Esophagus (tissue), 2 donors: ENCODE measurements around the gene DIPK1A. TPM values are rescaled to one million over a fixed set of nuclear protein-coding genes. Genes with fewer than 3 reads are reported as not detected.

ENCODE experiments used
- H3K27ac ChIP-seq, 2 donors: one replicate each; pipeline ENCODE4 v1.5.1; 2013; ENCODE audit warnings: low read depth in 2 of 2, mild to moderate bottlenecking in 2 of 2, inconsistent platforms in 1 of 2, low read length in 1 of 2, moderate library complexity in 1 of 2
- H3K27me3 ChIP-seq, 2 donors: one replicate each; pipeline ENCODE4 v1.6.1; 2013; ENCODE audit warnings: low read length in 2 of 2, control low read depth in 1 of 2, mild to moderate bottlenecking in 1 of 2; ENCODE audit not compliant: insufficient read depth in 2 of 2, control insufficient read depth in 1 of 2
- H3K36me3 ChIP-seq, 2 donors: one replicate each; pipeline ENCODE4 v1.6.1; 2013; ENCODE audit warnings: low read length in 1 of 2; ENCODE audit not compliant: control insufficient read depth in 2 of 2, insufficient read depth in 2 of 2
- H3K4me1 ChIP-seq, 2 donors: one replicate each; pipeline ENCODE4 v1.6.1; 2013; ENCODE audit warnings: low read length in 1 of 2; ENCODE audit not compliant: control insufficient read depth in 2 of 2, insufficient read depth in 2 of 2
- H3K4me3 ChIP-seq, 2 donors: one replicate each; pipeline ENCODE4 v1.5.1; 2013; ENCODE audit warnings: low read length in 2 of 2, mild to moderate bottlenecking in 2 of 2, low read depth in 1 of 2, moderate library complexity in 1 of 2
- H3K9me3 ChIP-seq, 2 donors: one replicate each; pipeline ENCODE4 v1.6.1; 2013; ENCODE audit warnings: mild to moderate bottlenecking in 2 of 2, low read depth in 1 of 2, low read length in 1 of 2, moderate library complexity in 1 of 2; ENCODE audit not compliant: control insufficient read depth in 2 of 2, insufficient read depth in 1 of 2
- WGBS, 2 donors: extraction: QIAGEN DNeasy Blood & Tissue Kit; methylation state at CpG; one replicate each; pipeline ENCODE4 v1.1.7; 2013; 5-methylcytosine and 5-hydroxymethylcytosine counted together
- polyA plus RNA-seq, 2 donors: library from polyadenylated mRNA; stranded (reverse); fragments of 200-250 nt; gene quantifications; one replicate each; pipeline ENCODE4 v1.2.3, GENCODE V29; 2013
- donor health status: healthy with polysubstance abuse.
- donor health status: Bipolar disorder and iron deficiency.

The DIPK1A gene
- polyA plus RNA-seq, 2 donors, result 2.3 to 4.5 TPM

- Histone ChIP-seq H3K36me3 (no peaks in the 10 kb centered on the region), H3K27me3 (no peaks in the 10 kb centered on the region), H3K9me3 (no peaks in the 10 kb centered on the region), H3K4me1 (no peaks in the 10 kb centered on the region), H3K27ac (no peak overlapping the region), H3K4me3 (no peak overlapping the region)
- 72 to 73% methylated on average over 3 of the region's 3 CpGs for WGBS, 2 donors
Measured at GRCh38 chr1:92940541-92940940, 20.7 kb downstream of the DIPK1A start.

- H3K27ac ChIP-seq, result no peak overlapping the region
- H3K9me3 ChIP-seq, result no peaks in the 10 kb centered on the region
- no peaks in the 10 kb centered on the region for H3K36me3 ChIP-seq
- H3K4me1 ChIP-seq, result no peaks in the 10 kb centered on the region
- H3K27me3 ChIP-seq, result no peaks in the 10 kb centered on the region
- WGBS, 2 donors, result 75 to 91% methylated on average over 3 of the region's 3 CpGs
- H3K4me3 ChIP-seq, result no peak overlapping the region
Measured at GRCh38 chr1:92937731-92938130, 23.5 kb downstream of the DIPK1A start.

- no peaks in the 10 kb centered on the region for H3K9me3 ChIP-seq
- no peaks in the 10 kb centered on the region for H3K4me1 ChIP-seq
- H3K4me3 ChIP-seq, result no peak overlapping the region
- WGBS, 2 donors, result 81 to 86% methylated on average over 1 of the region's 1 CpG
- no peaks in the 10 kb centered on the region for H3K36me3 ChIP-seq
- H3K27me3 ChIP-seq, result no peaks in the 10 kb centered on the region
- H3K27ac ChIP-seq, result no peak overlapping the region
Measured at GRCh38 chr1:92936865-92937264, 24.4 kb downstream of the DIPK1A start.

GRCh38 chr1:92934395-92935378 is 26.6 kb downstream of the DIPK1A start:
- 39 to 44% methylated on average over 5 of the region's 5 CpGs for WGBS, 2 donors
- Histone ChIP-seq H3K4me1 (no peaks in the 10 kb centered on the region), H3K9me3 (no peaks in the 10 kb centered on the region), H3K27ac (peak overlapping the region in 1 of 2 donors; percentile 30), H3K36me3 (no peaks in the 10 kb centered on the region), H3K27me3 (no peaks in the 10 kb centered on the region), H3K4me3 (no peak overlapping the region)

- Histone ChIP-seq H3K4me3 (no peak overlapping the region), H3K27ac (no peak overlapping the region), H3K27me3 (no peaks in the 10 kb centered on the region), H3K36me3 (no peaks in the 10 kb centered on the region), H3K9me3 (no peaks in the 10 kb centered on the region), H3K4me1 (no peaks in the 10 kb centered on the region)
- 31 to 42% methylated on average over 2 of the region's 2 CpGs for WGBS, 2 donors
Measured at GRCh38 chr1:92933459-92933858, 27.8 kb downstream of the DIPK1A start.

GRCh38 chr1:92931691-92932090 is 29.6 kb downstream of the DIPK1A start:
- no peak overlapping the region for H3K27ac ChIP-seq
- H3K4me3 ChIP-seq, result no peak overlapping the region
- 83 to 86% methylated on average over 4 of the region's 4 CpGs for WGBS, 2 donors
- H3K9me3 ChIP-seq, result no peaks in the 10 kb centered on the region
- no peaks in the 10 kb centered on the region for H3K36me3 ChIP-seq
- no peaks in the 10 kb centered on the region for H3K4me1 ChIP-seq
- H3K27me3 ChIP-seq, result no peaks in the 10 kb centered on the region

GRCh38 chr1:92929461-92929860 is 31.8 kb downstream of the DIPK1A start:
- Histone ChIP-seq H3K4me3 (no peak overlapping the region), H3K9me3 (no peaks in the 10 kb centered on the region), H3K4me1 (no peaks in the 10 kb centered on the region), H3K27me3 (no peaks in the 10 kb centered on the region), H3K27ac (no peak overlapping the region), H3K36me3 (no peaks in the 10 kb centered on the region)
- 44 to 52% methylated on average over 1 of the region's 1 CpG for WGBS, 2 donors

- H3K4me1 ChIP-seq, result no peaks in the 10 kb centered on the region
- no peak overlapping the region for H3K4me3 ChIP-seq
- H3K27ac ChIP-seq, result no peak overlapping the region
- no peaks in the 10 kb centered on the region for H3K9me3 ChIP-seq
- H3K36me3 ChIP-seq, result no peaks in the 10 kb centered on the region
- H3K27me3 ChIP-seq, result no peaks in the 10 kb centered on the region
Measured at GRCh38 chr1:92927870-92928269, 33.4 kb downstream of the DIPK1A start.

- no peaks in the 10 kb centered on the region for H3K9me3 ChIP-seq
- 93 to 100% methylated on average over 1 of the region's 1 CpG for WGBS, 2 donors
- H3K4me1 ChIP-seq, result no peaks in the 10 kb centered on the region
- H3K36me3 ChIP-seq, result no peaks in the 10 kb centered on the region
- no peak overlapping the region for H3K27ac ChIP-seq
- H3K27me3 ChIP-seq, result no peaks in the 10 kb centered on the region
- no peak overlapping the region for H3K4me3 ChIP-seq
Measured at GRCh38 chr1:92926873-92927272, 34.4 kb downstream of the DIPK1A start.

GRCh38 chr1:92924501-92924900 is 36.8 kb downstream of the DIPK1A start:
- Histone ChIP-seq H3K4me1 (no peaks in the 10 kb centered on the region), H3K27ac (no peak overlapping the region), H3K4me3 (no peak overlapping the region), H3K9me3 (no peaks in the 10 kb centered on the region), H3K36me3 (no peaks in the 10 kb centered on the region), H3K27me3 (no peaks in the 10 kb centered on the region)
- WGBS, 2 donors, result 92 to 93% methylated on average over 9 of the region's 9 CpGs
